Measurements from ENCODE around the gene GPR101. TPM values are rescaled to one million over a fixed set of nuclear protein-coding genes. Genes with fewer than 3 reads are reported as not detected.
"Not testable (repeated sequence)": the region's sequence is repeated elsewhere in the genome, so short reads cannot be mapped to it uniquely, and the experiment has no call there.

The GPR101 gene
- total RNA-seq, 1 donor from 2014 or later, result not detected

DNA sequence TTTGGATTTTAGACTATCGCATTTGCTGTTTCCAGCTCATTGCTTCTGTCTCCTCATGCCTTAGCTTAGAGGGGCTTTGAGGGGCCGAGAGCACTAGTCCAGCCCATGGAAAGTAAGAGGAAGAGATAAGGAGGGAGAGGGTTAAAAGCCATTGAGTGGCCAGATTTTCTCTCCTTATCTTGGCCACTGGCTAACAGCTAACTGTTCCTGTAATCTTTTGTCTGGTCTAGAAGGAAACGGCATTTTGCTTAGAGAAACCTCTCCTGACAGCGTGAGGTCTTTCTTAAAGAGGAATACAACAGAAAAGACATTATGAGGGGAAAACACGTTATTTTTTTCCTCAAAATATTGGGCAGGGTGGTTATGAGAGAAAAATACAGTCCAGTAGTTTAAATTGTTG lies 7.9 kb downstream of the GPR101 start:
- no peak for DNase-seq

DNA sequence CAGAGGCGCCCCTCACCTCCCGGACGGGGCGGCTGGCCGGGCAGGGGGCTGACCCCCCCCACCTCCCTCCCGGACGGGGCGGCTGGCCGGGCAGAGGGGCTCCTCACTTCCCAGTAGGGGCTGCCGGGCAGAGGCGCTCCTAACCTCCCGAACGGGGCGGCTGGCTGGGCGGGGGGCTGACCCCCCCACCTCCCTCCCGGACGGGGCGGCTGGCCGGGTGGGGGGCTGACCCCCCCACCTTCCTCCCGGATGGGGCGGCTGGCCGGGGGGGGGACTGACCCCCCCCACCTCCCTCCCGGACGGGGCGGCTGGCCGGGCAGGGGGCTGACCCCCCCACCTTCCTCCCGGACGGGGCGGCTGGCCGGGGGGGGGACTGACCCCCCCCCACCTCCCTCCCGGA lies 33.6 kb downstream of the GPR101 start:
- not testable (repeated sequence) for DNase-seq

DNA sequence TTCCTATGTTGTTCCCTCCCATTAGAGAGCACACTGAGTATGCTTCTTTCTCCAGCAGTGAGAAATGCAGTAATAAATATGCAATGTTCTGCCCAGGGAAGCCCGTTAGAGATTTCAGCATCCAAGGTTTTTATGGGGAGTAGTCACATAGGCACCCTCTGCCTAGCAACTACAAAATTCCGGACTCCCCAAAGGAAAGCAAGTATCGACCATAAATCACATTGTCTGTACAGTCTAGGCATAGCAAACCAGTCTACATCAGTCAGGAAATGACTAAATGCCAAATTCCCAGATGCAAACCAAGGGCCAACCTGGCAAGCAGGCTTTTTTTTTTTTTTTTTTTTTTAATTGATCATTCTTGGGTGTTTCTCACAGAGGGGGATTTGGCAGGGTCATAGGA lies 34.8 kb downstream of the GPR101 start:
- DNase-seq, result no peak

Other genes with a start within 250 kb of the GPR101 start
- 340 TPM for gene RBMX, start 153.3 kb downstream of the GPR101 start, total RNA-seq